Immature natural killer cell (primary cell): Measurements from ENCODE around the gene RPS3. TPM values are rescaled to one million over a fixed set of nuclear protein-coding genes. Genes with fewer than 3 reads are reported as not detected.

ENCODE experiments used
- DNase-seq, 3 donors: peaks; one replicate each; pipeline ENCODE4 v3.0.0; 2022; ENCODE audit warnings: mixed read lengths in 1 of 3
- H3K27ac Mint-ChIP-seq, 6 donors: one replicate each; pipeline ENCODE4 v1.8.0; 2020; ENCODE audit warnings: mixed read lengths in 6 of 6, mild to moderate bottlenecking in 5 of 6, inconsistent platforms in 4 of 6, moderate library complexity in 3 of 6
- H3K27me3 Mint-ChIP-seq, 3 donors: one replicate each; pipeline ENCODE4 v1.8.0; 2020 to 2021; ENCODE audit warnings: low read depth in 3 of 3, mild to moderate bottlenecking in 3 of 3, mixed read lengths in 3 of 3, moderate library complexity in 3 of 3, inconsistent platforms in 1 of 3
- H3K36me3 Mint-ChIP-seq, 3 donors: one replicate each; pipeline ENCODE4 v1.8.0; 2020; ENCODE audit warnings: mixed read lengths in 3 of 3, inconsistent platforms in 2 of 3, mild to moderate bottlenecking in 2 of 3
- H3K4me1 Mint-ChIP-seq, 2 donors: one replicate each; pipeline ENCODE4 v1.8.0; 2020; ENCODE audit warnings: inconsistent platforms in 2 of 2, mild to moderate bottlenecking in 2 of 2, mixed read lengths in 2 of 2, moderate library complexity in 1 of 2
- H3K4me3 Mint-ChIP-seq, 5 donors: one replicate each; pipeline ENCODE4 v1.8.0; 2020; ENCODE audit warnings: mild to moderate bottlenecking in 5 of 5, mixed read lengths in 5 of 5, inconsistent platforms in 3 of 5, moderate library complexity in 3 of 5
- H3K9me3 Mint-ChIP-seq, 6 donors: one replicate each; pipeline ENCODE4 v1.8.0; 2020; ENCODE audit warnings: mild to moderate bottlenecking in 6 of 6, mixed read lengths in 6 of 6, inconsistent platforms in 4 of 6, moderate library complexity in 3 of 6
- polyA plus RNA-seq, 3 donors: library from polyadenylated mRNA; unstranded; fragments of 300-500 nt; fragmentation: Illumina TruSeq; gene quantifications; one replicate each; pipeline ENCODE4 v1.2.3, GENCODE V29; 2021

RPS3 gene
- polyA plus RNA-seq, 3 donors from 2014 or later: 2,605 to 4,768 (median 2,974) TPM

DNA sequence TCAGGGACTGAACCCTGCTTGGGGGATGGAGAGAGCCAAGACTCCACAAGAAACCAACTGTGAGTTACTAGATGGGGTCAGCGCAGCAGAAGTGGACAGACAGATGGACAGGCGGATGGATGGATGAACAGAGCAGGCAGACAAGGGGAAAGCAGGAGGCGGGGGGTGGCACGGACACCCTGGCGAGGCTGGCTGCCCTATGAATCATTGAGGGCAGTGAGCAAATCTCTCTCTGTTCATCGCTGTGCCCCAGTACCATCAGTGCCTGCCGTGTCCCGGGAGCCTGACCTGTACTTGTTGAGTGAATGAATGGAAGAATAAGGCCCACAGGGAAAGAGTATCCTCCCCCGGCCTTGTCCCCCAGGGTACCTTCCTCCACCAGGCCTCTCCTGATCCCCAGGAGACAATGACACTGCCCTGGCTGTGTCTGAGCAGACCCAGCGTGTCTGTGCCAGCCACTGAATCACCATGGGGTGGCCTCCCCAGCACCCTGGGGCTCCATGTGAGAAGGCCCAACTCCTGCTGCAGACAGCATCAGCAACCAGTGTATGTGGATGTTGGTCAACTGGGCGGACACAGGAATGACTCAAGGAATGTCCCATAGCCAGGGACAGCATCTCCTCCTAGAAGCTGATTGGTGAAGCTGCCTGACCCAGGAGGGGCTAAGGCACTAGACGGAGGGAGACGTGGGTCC is 38.8 kb downstream of the RPS3 start:
- H3K27ac Mint-ChIP-seq: no peak overlapping the region
- H3K4me3 Mint-ChIP-seq: no peak overlapping the region
- H3K4me1 Mint-ChIP-seq: no peaks in the 10 kb centered on the region
- H3K27me3 Mint-ChIP-seq: peaks cover 1 to 9% (median 4%) of the 10 kb centered on the region in 3 donors
- H3K9me3 Mint-ChIP-seq: no peaks in the 10 kb centered on the region
- no peak for DNase-seq
- H3K36me3 Mint-ChIP-seq: peaks cover 0 to 3% (median 0%) of the 10 kb centered on the region in 3 donors

DNA sequence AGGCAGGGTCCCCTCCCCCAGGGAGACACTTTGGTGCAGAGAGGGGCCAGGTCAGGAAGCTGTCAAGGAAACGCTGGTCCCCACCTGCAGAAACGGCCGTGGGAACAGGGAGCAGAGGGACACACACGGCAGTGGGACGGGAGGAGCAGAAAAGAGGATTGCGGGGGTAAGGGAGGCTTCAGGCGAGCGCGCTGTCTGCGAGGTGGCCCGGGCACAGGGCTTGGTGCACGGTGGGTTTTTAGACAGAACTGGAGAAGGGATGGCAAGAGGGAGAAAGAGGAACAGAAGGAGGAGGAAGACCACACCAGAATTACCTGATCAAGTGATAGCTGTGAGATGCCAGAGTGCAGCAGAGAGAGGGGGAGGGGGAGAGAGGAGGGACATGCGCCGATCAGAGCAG is 39.7 kb downstream of the RPS3 start:
- H3K27ac Mint-ChIP-seq: no peak overlapping the region
- H3K27me3 Mint-ChIP-seq: peaks cover 1 to 5% (median 2%) of the 10 kb centered on the region in 3 donors
- no peak overlapping the region for H3K4me3 Mint-ChIP-seq
- DNase-seq: no peak
- no peaks in the 10 kb centered on the region for H3K4me1 Mint-ChIP-seq
- peaks cover 0 to 3% (median 0%) of the 10 kb centered on the region in 3 donors for H3K36me3 Mint-ChIP-seq
- no peaks in the 10 kb centered on the region for H3K9me3 Mint-ChIP-seq

DNA sequence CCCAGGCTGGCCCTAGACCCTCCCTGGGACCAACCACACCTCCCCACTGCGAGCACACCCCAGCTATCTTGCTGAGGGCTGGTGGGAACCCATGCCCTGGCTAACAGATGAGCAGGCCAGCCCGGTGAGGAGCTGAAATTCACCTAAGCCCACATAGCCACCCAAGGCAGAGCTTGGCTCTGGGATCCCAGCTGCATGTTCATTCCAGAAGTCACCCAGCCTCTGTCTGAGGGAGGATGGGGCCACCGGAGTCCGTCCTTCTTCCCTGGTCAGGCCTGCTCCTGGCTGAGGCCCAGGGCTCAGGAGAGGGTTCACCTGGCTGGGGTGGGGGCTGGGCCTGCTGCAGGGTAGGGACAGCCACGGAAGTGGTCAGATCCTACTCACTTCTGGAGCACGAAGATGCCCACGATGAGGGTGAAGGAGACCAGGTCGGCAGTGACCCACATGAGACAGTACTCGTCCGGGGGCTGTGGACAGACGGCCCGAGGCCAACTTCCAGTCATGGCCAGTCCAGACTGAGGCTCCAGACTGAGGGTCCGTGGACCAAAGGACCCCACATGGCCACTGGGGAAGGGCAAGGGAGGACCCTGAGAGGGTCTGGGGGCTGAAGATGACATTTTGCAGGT is 40.3 kb downstream of the RPS3 start:
- peaks cover 1 to 7% (median 2%) of the 10 kb centered on the region in 3 donors for H3K27me3 Mint-ChIP-seq
- no peak overlapping the region for H3K27ac Mint-ChIP-seq

DNA sequence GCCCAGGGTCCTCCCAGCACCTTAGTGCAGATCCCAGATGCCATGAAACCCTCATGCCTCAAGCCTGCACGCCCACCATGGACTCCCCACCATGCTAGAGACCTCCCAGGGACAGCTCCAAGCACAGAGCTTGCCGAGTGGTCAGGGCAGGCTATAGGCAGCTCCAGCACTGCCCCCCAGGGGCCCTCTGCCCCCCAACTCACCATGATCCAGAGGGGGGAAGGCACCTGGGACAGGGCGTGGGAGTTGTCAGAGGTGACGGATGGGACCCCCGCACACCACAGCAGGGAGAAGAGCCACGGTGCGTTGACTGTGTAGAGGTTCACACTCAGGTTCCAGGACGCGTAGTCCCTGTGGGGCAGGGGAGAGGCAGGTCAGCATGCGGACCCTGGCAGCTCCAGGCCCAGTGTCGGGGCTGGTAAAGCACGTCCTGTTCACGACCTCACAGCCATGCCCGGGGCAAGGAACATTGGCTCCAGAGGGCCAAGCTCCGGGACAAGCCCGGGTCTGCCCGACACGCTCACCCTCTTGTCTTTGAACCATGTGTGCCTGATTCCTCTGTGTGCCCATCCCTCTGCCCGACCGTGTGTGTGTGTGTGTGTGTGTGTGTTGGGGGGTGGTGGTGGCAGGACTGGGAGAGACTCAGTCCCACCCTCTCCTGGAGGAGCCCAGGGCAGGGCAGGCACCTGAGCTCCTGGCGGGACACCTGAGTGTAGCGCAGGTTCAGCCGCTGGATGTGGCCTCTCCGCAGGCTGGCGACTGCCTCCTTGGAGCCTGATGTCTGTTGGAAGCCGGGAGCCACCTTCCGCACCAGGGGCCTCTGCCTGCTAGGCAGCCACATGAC is 41.9 kb downstream of the RPS3 start:
- peaks cover 1 to 7% (median 2%) of the 10 kb centered on the region in 3 donors for H3K27me3 Mint-ChIP-seq
- H3K36me3 Mint-ChIP-seq: no peaks in the 10 kb centered on the region
- H3K4me3 Mint-ChIP-seq: no peak overlapping the region
- H3K27ac Mint-ChIP-seq: no peak overlapping the region
- no peak for DNase-seq
- no peaks in the 10 kb centered on the region for H3K4me1 Mint-ChIP-seq
- no peaks in the 10 kb centered on the region for H3K9me3 Mint-ChIP-seq

More for the DNA sequence above, 40.3 kb downstream of the RPS3 start:
- DNase-seq: no peak
- H3K36me3 Mint-ChIP-seq: peaks cover 0 to 3% (median 0%) of the 10 kb centered on the region in 3 donors
- no peaks in the 10 kb centered on the region for H3K9me3 Mint-ChIP-seq
- no peaks in the 10 kb centered on the region for H3K4me1 Mint-ChIP-seq
- no peak overlapping the region for H3K4me3 Mint-ChIP-seq

DNA sequence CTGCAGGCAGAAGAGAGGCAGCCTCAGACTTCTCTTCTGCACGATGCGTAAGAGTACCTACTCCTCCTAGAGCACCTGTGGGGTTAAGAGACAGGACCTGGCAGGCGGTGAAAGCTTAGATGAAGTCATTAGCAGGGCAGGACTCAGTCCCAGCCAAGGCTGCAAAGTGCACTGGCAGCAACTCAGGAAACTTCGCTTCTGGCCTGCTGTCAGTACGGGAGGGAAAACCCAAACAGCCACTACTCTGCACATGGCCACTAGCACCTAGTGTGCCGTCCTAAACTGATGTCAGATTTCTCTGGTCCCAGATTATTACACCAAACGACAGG is 42.5 kb downstream of the RPS3 start:
- Mint-ChIP-seq H3K4me3 (no peak overlapping the region), H3K36me3 (no peaks in the 10 kb centered on the region), H3K27ac (no peak overlapping the region), H3K9me3 (no peaks in the 10 kb centered on the region), H3K27me3 (peaks cover 1 to 7% (median 4%) of the 10 kb centered on the region in 3 donors), H3K4me1 (no peaks in the 10 kb centered on the region)
- no peak for DNase-seq

DNA sequence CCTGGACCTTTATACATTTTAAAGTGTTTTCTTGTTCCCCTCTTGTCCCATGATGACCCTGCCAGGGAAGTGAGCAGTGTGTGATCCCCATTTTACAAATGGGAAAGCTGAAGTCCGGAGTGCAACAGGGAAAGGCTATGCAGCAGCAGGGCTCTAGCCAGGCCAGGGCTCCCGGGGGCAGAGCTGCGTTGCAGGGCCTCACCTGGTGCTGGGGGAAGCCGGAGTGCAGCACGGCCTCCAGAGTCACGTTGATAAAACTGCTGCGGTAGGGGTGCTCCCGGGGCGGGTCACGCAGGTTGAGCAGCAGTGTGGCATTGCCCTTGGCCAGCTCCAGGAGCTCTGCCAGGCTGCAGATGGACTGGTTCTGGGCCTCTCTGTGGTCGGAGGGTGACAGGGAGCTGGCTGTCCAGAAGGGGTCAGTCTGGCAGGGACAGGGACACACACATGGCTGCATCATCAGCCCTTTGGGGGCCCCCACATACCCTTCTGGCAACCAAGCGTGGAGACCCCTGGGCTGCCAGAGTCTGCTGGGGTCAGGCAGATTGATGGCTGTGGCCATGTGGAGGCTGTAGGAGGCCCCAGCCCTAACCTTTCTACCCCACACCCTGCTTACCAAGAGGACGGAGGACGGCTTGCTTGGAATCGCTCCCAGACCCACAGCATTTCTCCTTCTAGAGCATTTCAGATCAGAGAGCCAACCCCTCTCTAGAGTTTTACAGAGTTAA is 43.0 kb downstream of the RPS3 start:
- H3K27me3 Mint-ChIP-seq: peaks cover 1 to 7% (median 4%) of the 10 kb centered on the region in 3 donors
- H3K27ac Mint-ChIP-seq: no peak overlapping the region
- no peaks in the 10 kb centered on the region for H3K9me3 Mint-ChIP-seq
- no peaks in the 10 kb centered on the region for H3K4me1 Mint-ChIP-seq
- no peak for DNase-seq
- H3K36me3 Mint-ChIP-seq: no peaks in the 10 kb centered on the region
- no peak overlapping the region for H3K4me3 Mint-ChIP-seq

DNA sequence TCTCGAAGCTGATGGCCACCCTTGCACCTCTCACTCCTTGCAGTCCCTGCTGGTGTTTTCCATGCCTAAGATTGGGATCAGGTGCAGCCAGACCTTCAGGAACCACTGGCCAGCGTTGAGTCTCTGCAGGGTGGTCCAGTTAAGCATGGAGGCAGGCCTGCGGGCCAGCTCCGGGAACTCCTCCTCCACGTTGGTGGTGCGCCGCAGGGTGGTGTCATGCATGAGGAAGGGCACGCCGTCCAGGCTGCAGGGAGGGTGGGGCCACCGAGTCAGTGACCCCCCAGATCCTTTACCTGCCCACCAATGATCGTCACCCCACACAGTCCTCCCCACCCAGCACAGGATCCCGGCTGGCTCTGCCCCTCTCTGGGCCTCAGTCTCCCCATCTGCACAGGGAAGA is 43.7 kb downstream of the RPS3 start:
- Mint-ChIP-seq H3K36me3 (no peaks in the 10 kb centered on the region), H3K27ac (no peak overlapping the region), H3K4me3 (no peak overlapping the region), H3K9me3 (no peaks in the 10 kb centered on the region), H3K27me3 (peaks cover 1 to 7% (median 4%) of the 10 kb centered on the region in 3 donors), H3K4me1 (no peaks in the 10 kb centered on the region)
- no peak for DNase-seq

DNA sequence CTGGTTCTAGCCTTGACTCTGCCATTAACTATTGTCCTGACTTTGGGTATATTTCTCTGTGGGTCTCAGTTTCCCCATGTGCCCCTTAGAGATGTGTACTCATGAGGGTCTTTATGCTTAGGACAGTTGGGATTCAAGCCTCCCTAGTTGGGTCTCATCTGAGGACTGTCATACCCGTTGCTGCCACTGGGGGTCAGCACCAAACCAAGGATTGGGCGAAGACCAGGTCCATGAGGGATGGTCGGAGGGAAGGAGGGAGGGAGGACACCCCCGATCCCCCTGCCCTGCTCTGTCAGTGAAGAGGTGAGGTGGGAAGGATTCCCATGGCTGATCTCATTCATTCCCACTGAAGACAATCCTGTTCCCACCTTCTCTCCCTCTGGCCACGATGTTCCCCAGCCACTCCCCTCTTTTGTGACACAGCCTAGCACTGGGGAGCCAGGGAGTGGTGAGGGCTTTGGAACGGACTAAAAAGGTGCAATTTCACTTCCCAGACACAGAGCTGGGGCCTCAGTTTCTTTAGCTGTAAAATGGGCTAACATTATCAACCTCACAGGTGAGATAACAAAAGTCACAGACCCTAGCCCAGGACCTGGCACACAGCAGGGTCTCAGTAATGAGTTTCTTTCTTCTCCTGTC is 46.1 kb downstream of the RPS3 start:
- no peaks in the 10 kb centered on the region for H3K4me1 Mint-ChIP-seq
- H3K36me3 Mint-ChIP-seq: no peaks in the 10 kb centered on the region
- peak; percentile 60 to 67 (median 64) for DNase-seq
- no peaks in the 10 kb centered on the region for H3K9me3 Mint-ChIP-seq
- peaks cover 2 to 6% (median 4%) of the 10 kb centered on the region in 3 donors for H3K27me3 Mint-ChIP-seq
- no peak overlapping the region for H3K4me3 Mint-ChIP-seq
- H3K27ac Mint-ChIP-seq: no peak overlapping the region

DNA sequence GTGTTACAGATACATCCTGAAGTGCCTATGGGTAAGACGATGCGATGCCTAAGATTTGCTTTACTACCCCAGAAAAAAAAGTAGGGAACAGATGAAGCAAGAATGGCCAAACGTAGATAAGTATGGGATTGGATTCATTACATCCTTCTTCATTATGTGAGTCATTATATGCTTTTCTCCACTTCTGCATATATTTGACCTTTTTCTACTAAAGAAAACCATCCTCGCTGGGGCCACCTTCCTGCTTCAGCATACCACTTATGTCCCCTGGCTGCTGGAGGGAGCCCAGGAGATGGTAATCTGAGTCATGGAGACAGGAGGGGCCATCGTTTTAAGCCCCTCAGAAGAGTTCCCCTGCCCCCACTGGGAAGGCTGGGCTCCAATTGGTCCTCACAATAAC is 48.1 kb downstream of the RPS3 start:
- no peak overlapping the region for H3K27ac Mint-ChIP-seq

DNA sequence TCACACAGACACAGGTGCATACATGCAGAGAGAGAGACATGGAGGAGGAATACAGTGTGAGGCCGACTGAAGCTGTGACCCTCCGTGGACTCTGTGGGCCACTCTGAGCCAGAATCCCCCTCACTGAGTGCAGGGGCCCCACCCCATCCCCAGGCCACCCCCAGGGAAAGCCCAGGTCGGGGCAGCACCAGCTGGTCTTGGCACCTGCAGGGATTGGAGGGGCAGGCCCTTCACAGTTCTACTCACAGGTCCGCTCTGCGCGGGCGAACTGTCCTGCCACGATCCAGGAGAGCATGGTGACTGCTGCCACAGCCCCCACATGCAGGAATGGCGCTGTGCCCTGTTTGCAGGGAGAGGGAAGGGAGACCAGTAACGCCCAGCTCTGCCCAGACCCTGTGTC is 50.0 kb downstream of the RPS3 start:
- no peak for DNase-seq
- Mint-ChIP-seq H3K4me1 (no peaks in the 10 kb centered on the region), H3K27ac (no peak overlapping the region), H3K4me3 (no peak overlapping the region), H3K9me3 (no peaks in the 10 kb centered on the region), H3K36me3 (peaks cover 0 to 11% (median 0%) of the 10 kb centered on the region in 3 donors), H3K27me3 (peaks cover under 1 to 4% (median 4%) of the 10 kb centered on the region in 3 donors)

More for the DNA sequence above, 48.1 kb downstream of the RPS3 start:
- no peak overlapping the region for H3K4me3 Mint-ChIP-seq
- peaks cover 3 to 4% (median 4%) of the 10 kb centered on the region in 3 donors for H3K27me3 Mint-ChIP-seq
- no peaks in the 10 kb centered on the region for H3K4me1 Mint-ChIP-seq
- DNase-seq: no peak
- H3K9me3 Mint-ChIP-seq: no peaks in the 10 kb centered on the region
- peaks cover 0 to 4% (median 0%) of the 10 kb centered on the region in 3 donors for H3K36me3 Mint-ChIP-seq

DNA sequence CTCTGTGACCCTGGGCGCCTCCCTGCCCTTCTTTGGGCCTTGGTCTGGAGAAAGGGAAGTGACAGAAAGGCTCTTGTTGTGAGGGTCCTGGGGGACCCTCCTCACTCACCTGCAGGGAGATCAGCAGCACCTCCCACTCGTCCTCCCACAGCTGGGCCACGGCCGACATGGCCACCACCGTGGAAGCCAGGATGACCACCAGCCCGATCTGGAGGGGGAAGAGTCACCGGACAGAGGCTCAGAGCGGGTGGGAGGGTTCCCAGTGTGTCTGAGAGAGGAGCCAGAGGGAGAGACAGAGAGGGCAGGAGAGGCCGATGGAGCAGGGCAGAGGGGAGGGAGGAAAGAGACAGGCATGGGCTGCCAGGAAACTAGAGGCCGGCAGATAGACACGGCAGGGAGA is 50.5 kb downstream of the RPS3 start:
- DNase-seq: no peak
- H3K4me1 Mint-ChIP-seq: no peaks in the 10 kb centered on the region
- H3K27me3 Mint-ChIP-seq: peaks cover 0 to 4% (median 4%) of the 10 kb centered on the region in 3 donors
- H3K27ac Mint-ChIP-seq: no peak overlapping the region
- H3K9me3 Mint-ChIP-seq: no peaks in the 10 kb centered on the region
- H3K36me3 Mint-ChIP-seq: peaks cover 0 to 11% (median 0%) of the 10 kb centered on the region in 3 donors
- H3K4me3 Mint-ChIP-seq: no peak overlapping the region

DNA sequence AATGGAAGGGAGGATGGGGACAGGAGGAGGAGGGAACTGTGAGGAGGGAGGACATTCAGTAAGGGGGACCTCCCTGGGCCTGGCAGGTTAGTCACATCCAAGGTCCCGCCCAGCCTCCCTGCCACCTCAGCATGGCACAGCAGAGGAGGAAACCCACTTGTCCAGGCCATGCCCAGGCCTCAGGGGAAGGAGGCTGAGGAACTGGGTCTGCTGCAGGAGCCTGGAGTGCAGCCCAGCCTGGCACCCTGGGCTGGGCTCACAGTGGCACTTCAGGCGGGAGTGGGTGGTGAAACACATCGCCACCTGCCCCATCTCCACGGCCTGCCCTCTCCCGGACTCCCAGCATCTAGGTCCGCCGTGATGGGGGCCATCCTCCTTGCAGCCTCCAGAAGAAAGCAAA is 50.9 kb downstream of the RPS3 start:
- H3K36me3 Mint-ChIP-seq: peaks cover 0 to 11% (median 0%) of the 10 kb centered on the region in 3 donors
- H3K27ac Mint-ChIP-seq: no peak overlapping the region

More for the DNA sequence above, 50.9 kb downstream of the RPS3 start:
- no peak for DNase-seq
- peaks cover 0 to 4% (median 4%) of the 10 kb centered on the region in 3 donors for H3K27me3 Mint-ChIP-seq
- no peaks in the 10 kb centered on the region for H3K9me3 Mint-ChIP-seq
- no peaks in the 10 kb centered on the region for H3K4me1 Mint-ChIP-seq
- no peak overlapping the region for H3K4me3 Mint-ChIP-seq
